GM12892 (cell line): ENCODE results near the gene SLCO1A2.

Experiments used
- POLR2A ChIP-seq: IDR thresholded peaks from 2 replicates; pipeline ENCODE4 v1.6.1; 2011; ENCODE audit warnings: low read depth, low read length, control low read depth
- POLR2AphosphoS5 ChIP-seq: IDR thresholded peaks from 2 replicates; pipeline ENCODE4 v1.6.1; 2011; ENCODE audit warnings: low read depth, low read length, control low read depth

GRCh38 chr12:21221072-21221471, 113.6 kb downstream of the SLCO1A2 start:
- TF ChIP-seq POLR2AphosphoS5, result no peak
- no peak for TF ChIP-seq POLR2A
